ENCODE results near the gene CETN2.
A peak's percentile ranks its signal among the peaks of the same experiment; 100 is the strongest.
"Not testable (repeated sequence)": the region's sequence is repeated elsewhere in the genome, so short reads cannot be mapped to it uniquely, and the experiment has no call there.

CETN2 gene

DNA sequence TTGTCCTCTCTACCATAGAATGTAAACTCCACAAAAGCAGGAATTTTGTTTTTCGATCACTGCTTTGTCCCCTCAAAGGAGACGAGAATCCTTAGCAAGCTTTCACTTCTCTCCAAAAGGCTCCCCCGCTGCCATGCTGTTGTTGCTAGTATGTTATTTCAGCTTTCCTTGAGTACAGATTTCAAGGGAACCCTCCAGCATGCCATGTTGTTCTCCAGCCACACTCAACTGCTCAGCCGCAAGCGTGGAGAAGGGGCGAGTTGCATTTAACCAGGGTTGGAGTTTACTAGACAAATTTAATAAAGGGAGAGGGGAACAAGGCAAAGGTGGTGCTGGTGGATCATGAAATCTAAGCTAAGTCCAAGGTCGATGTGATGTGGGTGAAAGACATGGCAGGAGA, 23.4 kb upstream of the CETN2 start:
- Mint-ChIP-seq H3K4me1 (peaks cover 6% of the 10 kb centered on the region), H3K36me3 (ENCODE audit: insufficient read depth) (peaks cover 17% of the 10 kb centered on the region), H3K27ac (ENCODE audit: low read depth) (no peak overlapping the region), H3K4me3 (no peak overlapping the region), H3K9me3 (no peaks in the 10 kb centered on the region), H3K27me3 (no peaks in the 10 kb centered on the region)
- DNase-seq (ENCODE audit: low spot score in 2 of 2) (no peak), ATAC-seq (replicated peaks; ENCODE audit: extremely low read depth, poor library complexity, severe bottlenecking) (no peak)

DNA sequence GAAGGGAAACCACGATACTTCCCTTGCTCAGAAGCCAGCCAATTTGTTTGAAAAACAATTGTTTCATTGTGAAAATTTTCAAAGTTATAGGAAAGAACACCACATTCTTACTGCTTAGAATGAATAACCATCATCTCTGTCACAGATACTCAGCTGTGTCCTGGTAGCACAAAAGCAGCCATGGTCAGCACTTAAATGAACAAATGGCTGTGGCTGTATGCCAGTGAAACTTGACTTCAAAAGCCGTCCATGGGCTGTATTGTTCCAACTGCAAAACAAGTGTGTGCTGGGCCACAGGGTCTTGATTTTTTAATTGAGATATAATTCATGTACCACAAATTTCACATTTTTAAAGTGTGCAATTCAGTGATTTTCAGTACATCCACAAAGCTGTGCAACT, 19.9 kb upstream of the CETN2 start:
- no peak for DNase-seq (ENCODE audit: low spot score in 2 of 2)
- ATAC-seq (replicated peaks; ENCODE audit: extremely low read depth, poor library complexity, severe bottlenecking), result no peak
- peaks cover 6% of the 10 kb centered on the region for H3K4me1 Mint-ChIP-seq
- no peak overlapping the region for H3K27ac Mint-ChIP-seq (ENCODE audit: low read depth)
- H3K4me3 Mint-ChIP-seq, result no peak overlapping the region
- H3K9me3 Mint-ChIP-seq, result no peaks in the 10 kb centered on the region
- peaks cover 16% of the 10 kb centered on the region for H3K36me3 Mint-ChIP-seq (ENCODE audit: insufficient read depth)
- H3K27me3 Mint-ChIP-seq, result no peaks in the 10 kb centered on the region

DNA sequence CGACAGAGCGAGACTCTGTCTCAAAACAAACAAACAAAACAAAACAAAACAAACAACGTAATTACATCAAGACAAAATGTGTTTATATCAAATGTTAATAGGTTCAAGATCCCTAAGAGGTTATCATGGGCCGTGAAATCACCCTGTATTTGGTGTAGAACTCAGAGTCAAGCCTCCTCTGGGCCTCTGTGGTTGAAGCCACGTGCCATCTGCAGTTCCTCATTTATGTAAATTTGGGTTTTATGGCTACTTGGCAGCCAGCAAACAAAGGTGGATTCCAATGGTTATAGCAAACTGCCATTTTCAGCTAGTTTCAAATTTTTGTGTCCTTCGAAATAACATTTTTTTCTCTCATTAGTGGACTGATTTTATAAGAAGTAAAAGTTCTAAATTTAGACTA, 16.7 kb upstream of the CETN2 start:
- Mint-ChIP-seq H3K36me3 (ENCODE audit: insufficient read depth) (peaks cover 17% of the 10 kb centered on the region), H3K9me3 (no peaks in the 10 kb centered on the region), H3K4me3 (no peak overlapping the region), H3K27me3 (no peaks in the 10 kb centered on the region), H3K27ac (ENCODE audit: low read depth) (no peak overlapping the region), H3K4me1 (peaks cover 6% of the 10 kb centered on the region)
- DNase-seq (ENCODE audit: low spot score in 2 of 2) (no peak), ATAC-seq (replicated peaks; ENCODE audit: extremely low read depth, poor library complexity, severe bottlenecking) (no peak)

DNA sequence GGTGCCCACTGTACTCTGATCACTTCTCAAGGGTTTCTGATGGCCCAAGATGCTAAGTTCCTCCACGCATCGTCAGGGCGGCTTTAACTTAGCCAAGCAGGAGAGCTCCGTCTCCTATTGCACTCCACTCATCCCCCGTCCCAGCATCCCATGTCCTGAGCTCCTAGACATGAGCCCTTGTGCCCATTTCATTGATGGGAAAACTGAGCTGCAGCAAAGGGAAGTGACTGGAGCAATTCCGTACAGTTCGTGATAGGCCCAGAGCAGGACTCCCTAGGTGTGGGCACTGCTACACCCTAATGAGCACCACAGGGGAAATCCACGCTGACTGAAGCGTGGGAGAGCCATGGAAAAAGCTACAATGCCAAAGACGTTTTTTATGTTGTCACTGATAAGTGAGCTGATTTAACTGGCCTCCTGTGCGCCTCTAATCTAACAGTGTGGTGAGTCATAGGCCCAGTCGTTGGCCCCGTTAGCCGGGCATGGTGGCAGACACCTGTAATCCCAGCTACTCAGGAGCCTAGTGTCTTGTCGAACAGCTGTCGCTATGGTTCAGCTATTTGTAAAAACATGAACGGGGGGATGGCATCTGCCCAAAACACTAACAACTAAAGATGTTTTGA, 15.2 kb upstream of the CETN2 start:
- H3K27ac Mint-ChIP-seq (ENCODE audit: low read depth), result no peak overlapping the region
- peaks cover 13% of the 10 kb centered on the region for H3K36me3 Mint-ChIP-seq (ENCODE audit: insufficient read depth)
- no peaks in the 10 kb centered on the region for H3K9me3 Mint-ChIP-seq
- ATAC-seq (replicated peaks; ENCODE audit: extremely low read depth, poor library complexity, severe bottlenecking) (no peak), DNase-seq (ENCODE audit: low spot score in 2 of 2) (no peak)
- no peaks in the 10 kb centered on the region for H3K27me3 Mint-ChIP-seq
- H3K4me1 Mint-ChIP-seq, result no peaks in the 10 kb centered on the region
- no peak overlapping the region for H3K4me3 Mint-ChIP-seq

DNA sequence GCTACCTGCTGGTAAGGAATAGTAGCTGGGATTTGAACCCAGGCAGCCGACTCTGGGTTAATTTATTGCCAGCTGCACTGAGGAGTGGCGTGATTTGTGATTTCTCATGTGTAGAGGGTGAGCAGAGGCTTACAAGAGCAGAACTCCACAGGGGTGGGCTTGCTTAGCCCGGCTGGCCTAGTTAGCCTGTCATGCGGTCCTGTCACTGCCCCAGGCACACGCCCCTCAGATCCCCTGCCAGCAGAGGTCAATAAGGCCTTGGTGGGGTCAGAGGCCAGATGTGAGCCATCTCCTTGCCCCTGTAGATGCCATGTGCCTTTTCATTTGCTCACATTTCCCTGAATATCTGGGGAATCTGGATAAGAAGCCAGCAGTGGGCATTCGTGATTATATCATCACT, 13.7 kb upstream of the CETN2 start:
- Mint-ChIP-seq H3K9me3 (no peaks in the 10 kb centered on the region), H3K27me3 (no peaks in the 10 kb centered on the region), H3K27ac (ENCODE audit: low read depth) (no peak overlapping the region), H3K36me3 (ENCODE audit: insufficient read depth) (peaks cover 8% of the 10 kb centered on the region), H3K4me1 (peaks cover 5% of the 10 kb centered on the region), H3K4me3 (no peak overlapping the region)
- ATAC-seq (replicated peaks; ENCODE audit: extremely low read depth, poor library complexity, severe bottlenecking) (no peak), DNase-seq (ENCODE audit: low spot score in 2 of 2) (no peak)

DNA sequence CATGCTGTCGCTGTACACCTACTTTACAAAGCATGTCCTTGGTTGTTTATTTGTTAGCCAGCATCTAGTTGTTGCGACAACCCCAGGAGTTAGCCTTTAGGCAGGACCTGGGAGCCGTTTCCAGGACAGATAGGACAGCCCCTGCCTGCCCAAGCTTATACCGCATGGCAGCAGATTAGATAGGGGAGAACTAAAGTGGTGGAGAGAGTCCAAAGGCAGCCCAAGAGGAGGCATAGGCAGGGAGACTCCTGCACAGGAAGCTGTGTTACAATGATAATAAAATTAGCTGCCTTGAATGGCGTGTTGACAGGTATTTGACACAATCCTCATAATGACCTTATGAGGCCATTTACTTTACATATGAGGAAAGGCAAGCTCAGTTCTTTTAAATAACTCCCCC, 13.3 kb upstream of the CETN2 start:
- Mint-ChIP-seq H3K36me3 (ENCODE audit: insufficient read depth) (peaks cover 5% of the 10 kb centered on the region), H3K27me3 (no peaks in the 10 kb centered on the region), H3K4me1 (peaks cover 9% of the 10 kb centered on the region), H3K4me3 (no peak overlapping the region), H3K9me3 (no peaks in the 10 kb centered on the region), H3K27ac (ENCODE audit: low read depth) (no peak overlapping the region)
- DNase-seq (ENCODE audit: low spot score in 2 of 2), result no peak
- ATAC-seq (replicated peaks; ENCODE audit: extremely low read depth, poor library complexity, severe bottlenecking), result no peak

DNA sequence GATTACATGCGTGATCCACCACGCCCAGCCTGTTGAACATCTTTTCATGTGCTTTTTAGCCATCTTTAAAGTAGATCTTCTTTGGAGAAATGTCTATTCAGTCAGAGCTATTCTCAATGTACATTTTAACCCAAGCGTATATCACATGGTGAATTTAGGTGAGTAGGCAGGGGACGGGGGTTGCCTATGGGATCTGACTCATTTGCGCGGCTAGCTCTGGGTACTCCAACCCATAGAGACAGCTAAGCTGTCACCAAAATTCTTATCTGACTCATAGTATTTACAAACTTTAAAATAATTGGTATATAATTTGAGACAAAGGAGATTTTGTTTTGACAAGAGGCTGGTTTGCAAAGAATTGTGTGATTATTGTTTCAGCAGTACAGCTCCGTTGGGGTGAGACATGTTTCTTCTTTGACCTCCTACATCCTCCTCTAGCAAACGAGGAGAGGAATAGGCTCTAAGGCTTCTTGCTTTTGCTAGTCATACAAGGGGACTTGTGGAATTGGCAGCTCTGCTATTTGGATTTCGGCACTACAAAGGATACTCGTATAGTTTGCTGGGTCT, 12.3 kb upstream of the CETN2 start:
- H3K27ac Mint-ChIP-seq (ENCODE audit: low read depth), result no peak overlapping the region
- H3K36me3 Mint-ChIP-seq (ENCODE audit: insufficient read depth), result peaks cover 3% of the 10 kb centered on the region
- no peaks in the 10 kb centered on the region for H3K27me3 Mint-ChIP-seq
- ATAC-seq (replicated peaks; ENCODE audit: extremely low read depth, poor library complexity, severe bottlenecking), result no peak
- H3K4me3 Mint-ChIP-seq, result no peak overlapping the region
- H3K9me3 Mint-ChIP-seq, result no peaks in the 10 kb centered on the region
- DNase-seq (ENCODE audit: low spot score in 2 of 2), result no peak
- H3K4me1 Mint-ChIP-seq, result peaks cover 19% of the 10 kb centered on the region

DNA sequence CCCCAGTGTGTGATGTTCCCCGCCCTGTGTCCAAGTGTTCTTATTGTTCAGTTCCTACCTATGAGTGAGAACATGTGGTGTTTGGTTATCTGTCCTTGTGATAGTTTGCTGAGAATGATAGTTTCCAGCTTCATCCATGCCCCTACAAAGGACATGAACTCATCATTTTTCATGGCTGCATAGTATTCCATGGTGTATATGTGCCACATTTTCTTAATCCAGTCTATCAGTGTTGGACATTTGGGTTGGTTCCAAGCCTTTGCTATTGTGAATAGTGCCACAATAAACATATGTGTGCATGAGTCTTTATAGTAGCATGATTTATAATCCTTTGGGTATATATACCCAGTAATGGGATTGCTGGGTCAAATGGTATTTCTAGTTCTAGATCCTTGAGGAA, 4.9 kb upstream of the CETN2 start:
- H3K36me3 Mint-ChIP-seq (ENCODE audit: insufficient read depth); ATAC-seq (replicated peaks; ENCODE audit: extremely low read depth, poor library complexity, severe bottlenecking); H3K9me3 Mint-ChIP-seq; H3K27ac Mint-ChIP-seq (ENCODE audit: low read depth); DNase-seq (ENCODE audit: low spot score in 2 of 2); H3K27me3 Mint-ChIP-seq; H3K4me3 Mint-ChIP-seq: not testable (repeated sequence)
- peaks cover 48% of the 10 kb centered on the region for H3K4me1 Mint-ChIP-seq

DNA sequence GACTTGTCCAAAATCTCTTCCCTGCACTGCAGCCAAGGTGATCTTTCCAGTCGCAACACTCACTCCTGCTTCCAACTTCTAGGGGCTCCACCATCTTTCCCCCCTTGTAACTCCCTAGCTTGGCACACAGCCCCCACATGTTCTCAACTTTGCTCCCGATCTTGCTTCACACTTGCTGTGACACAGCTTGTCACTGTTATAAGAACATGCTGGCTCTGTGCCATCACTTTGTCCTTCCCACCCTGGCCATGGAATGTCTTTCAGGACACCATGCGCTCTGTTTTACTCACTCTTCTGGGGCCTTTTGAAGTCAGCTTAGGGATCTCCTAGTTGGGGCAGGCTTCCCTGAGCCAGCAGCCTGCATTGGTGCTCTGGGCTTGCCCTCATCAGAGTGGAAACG, 2.8 kb upstream of the CETN2 start:
- no peak for DNase-seq (ENCODE audit: low spot score in 2 of 2)
- no peak for ATAC-seq (replicated peaks; ENCODE audit: extremely low read depth, poor library complexity, severe bottlenecking)
- Mint-ChIP-seq H3K4me3 (no peak overlapping the region), H3K27me3 (no peaks in the 10 kb centered on the region), H3K4me1 (peaks cover 39% of the 10 kb centered on the region), H3K36me3 (ENCODE audit: insufficient read depth) (peaks cover 8% of the 10 kb centered on the region), H3K27ac (ENCODE audit: low read depth) (no peak overlapping the region), H3K9me3 (no peaks in the 10 kb centered on the region)

DNA sequence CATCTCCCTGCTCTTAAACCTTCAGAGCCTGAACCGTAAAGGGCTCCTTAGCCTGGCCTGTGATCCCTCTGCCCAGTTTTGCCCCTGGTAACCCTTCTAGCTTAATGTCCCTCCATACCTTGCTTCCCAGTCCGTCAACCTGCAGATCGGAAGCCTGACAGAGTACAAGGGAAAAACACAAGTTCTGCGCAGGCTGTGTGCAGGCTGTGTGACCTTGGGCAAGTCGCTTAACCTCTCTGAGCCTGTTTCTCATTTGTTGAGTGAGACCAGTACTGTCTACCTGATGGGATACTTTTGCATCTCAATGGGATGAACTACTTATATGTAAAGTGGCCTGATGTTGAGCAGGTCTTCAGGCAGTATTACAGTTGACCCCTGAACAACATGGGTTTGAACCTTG, 2.0 kb upstream of the CETN2 start:
- H3K27me3 Mint-ChIP-seq, result no peaks in the 10 kb centered on the region

DNA sequence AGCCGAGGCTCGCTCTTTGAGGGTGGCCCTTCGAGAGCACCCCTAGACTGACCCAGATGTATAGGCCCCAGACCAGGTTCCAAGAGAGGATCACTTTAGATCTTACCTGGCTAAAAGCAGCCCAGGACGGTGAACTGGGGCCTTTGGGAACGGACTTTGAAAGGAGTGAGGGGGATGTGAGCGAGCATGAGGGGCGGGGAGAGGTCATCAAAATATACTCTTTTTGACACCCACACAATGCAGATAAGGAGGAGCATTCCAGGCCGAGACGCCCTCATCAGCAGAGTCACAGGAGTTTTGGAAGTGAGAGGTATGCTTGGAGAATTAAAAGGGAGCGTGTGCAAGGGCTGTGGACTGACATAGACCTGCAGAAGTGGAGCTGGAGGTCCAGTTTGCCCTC, 834 bp upstream of the CETN2 start:
- H3K4me1 Mint-ChIP-seq, result peaks cover 34% of the 10 kb centered on the region
- H3K4me3 Mint-ChIP-seq, result peak overlapping the region; percentile 93
- H3K27me3 Mint-ChIP-seq, result no peaks in the 10 kb centered on the region
- ATAC-seq (replicated peaks; ENCODE audit: extremely low read depth, poor library complexity, severe bottlenecking) (no peak), DNase-seq (ENCODE audit: low spot score in 2 of 2) (no peak)
- peak overlapping the region; percentile 99 for H3K27ac Mint-ChIP-seq (ENCODE audit: low read depth)
- H3K36me3 Mint-ChIP-seq (ENCODE audit: insufficient read depth), result peaks cover 11% of the 10 kb centered on the region
- H3K9me3 Mint-ChIP-seq, result no peaks in the 10 kb centered on the region

More for the DNA sequence above, 2.0 kb upstream of the CETN2 start:
- Mint-ChIP-seq H3K4me1 (peaks cover 34% of the 10 kb centered on the region), H3K4me3 (peak overlapping the region; percentile 93), H3K9me3 (no peaks in the 10 kb centered on the region), H3K27ac (ENCODE audit: low read depth) (no peak overlapping the region), H3K36me3 (ENCODE audit: insufficient read depth) (peaks cover 10% of the 10 kb centered on the region)
- DNase-seq (ENCODE audit: low spot score in 2 of 2) (no peak), ATAC-seq (replicated peaks; ENCODE audit: extremely low read depth, poor library complexity, severe bottlenecking) (no peak)

DNA sequence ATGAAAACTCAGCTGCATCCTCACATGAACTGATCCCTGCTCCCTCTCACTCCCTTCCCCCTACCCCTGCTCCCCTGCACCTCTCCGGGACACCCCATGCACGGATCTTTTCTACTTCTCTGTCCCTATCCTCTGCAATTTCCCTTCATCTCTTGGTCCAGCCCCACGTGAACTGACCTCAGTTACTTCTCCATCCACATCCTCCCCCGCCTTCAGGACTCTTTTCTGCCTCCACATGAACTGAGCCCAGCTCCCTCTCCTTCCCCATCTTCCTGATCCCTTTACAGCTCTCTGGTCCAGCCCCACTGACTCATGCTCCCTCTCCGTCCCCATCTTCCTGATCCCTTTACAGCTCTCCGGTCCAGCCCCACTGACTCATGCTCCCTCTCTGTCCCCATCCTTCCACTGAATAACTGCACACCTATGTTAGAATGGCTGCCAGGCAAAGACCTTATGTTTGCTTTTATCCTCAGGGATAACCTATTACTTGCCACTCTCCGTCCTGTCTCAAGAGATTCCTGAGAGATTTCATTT, 5.6 kb downstream of the CETN2 start:
- no peak overlapping the region for H3K4me3 Mint-ChIP-seq
- no peaks in the 10 kb centered on the region for H3K4me1 Mint-ChIP-seq
- H3K36me3 Mint-ChIP-seq (ENCODE audit: insufficient read depth), result peaks cover 4% of the 10 kb centered on the region
- no peaks in the 10 kb centered on the region for H3K9me3 Mint-ChIP-seq
- H3K27ac Mint-ChIP-seq (ENCODE audit: low read depth), result no peak overlapping the region
- no peak for DNase-seq (ENCODE audit: low spot score in 2 of 2)
- ATAC-seq (replicated peaks; ENCODE audit: extremely low read depth, poor library complexity, severe bottlenecking), result no peak
- peaks cover 15% of the 10 kb centered on the region for H3K27me3 Mint-ChIP-seq

DNA sequence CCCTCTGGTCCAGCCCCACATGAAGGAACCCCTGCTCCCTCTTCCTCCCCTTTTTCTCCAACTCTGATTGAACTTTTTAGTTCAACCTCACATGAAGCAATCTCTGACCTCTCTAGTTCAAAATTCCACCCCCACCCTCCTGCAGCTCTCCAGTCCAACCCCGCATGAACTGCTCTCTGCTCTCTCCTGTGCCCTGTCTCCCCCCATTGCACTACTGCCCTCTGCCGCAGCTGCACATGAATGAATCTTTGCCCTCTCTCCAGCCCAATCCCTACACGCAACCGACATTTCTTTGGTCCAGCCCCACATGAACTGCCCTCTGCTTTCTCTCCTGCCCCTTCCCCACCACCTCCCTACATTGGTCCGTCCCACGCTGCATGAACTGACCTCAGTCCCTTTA, 6.9 kb downstream of the CETN2 start:
- Mint-ChIP-seq H3K27ac (ENCODE audit: low read depth) (no peak overlapping the region), H3K9me3 (no peaks in the 10 kb centered on the region), H3K4me3 (no peak overlapping the region), H3K36me3 (ENCODE audit: insufficient read depth) (peaks cover 4% of the 10 kb centered on the region), H3K4me1 (no peaks in the 10 kb centered on the region), H3K27me3 (peaks cover 15% of the 10 kb centered on the region)
- ATAC-seq (replicated peaks; ENCODE audit: extremely low read depth, poor library complexity, severe bottlenecking) (no peak), DNase-seq (ENCODE audit: low spot score in 2 of 2) (no peak)
